Urinary bladder (tissue), 4 donors: ENCODE data around the gene SMNDC1. TPM values are rescaled to one million over a fixed set of nuclear protein-coding genes. Genes with fewer than 3 reads are reported as not detected.

Experiments used
- DNase-seq: peaks from one replicate; pipeline ENCODE4 v3.0.0-alpha.2; 2015; ENCODE audit errors: extremely low spot score
- H3K27ac ChIP-seq: one replicate; pipeline ENCODE4 v1.5.1; 2013; ENCODE audit warnings: low read depth, mild to moderate bottlenecking, moderate library complexity
- H3K36me3 ChIP-seq: one replicate; pipeline ENCODE4 v1.6.1; 2013; ENCODE audit warnings: mild to moderate bottlenecking, moderate library complexity; ENCODE audit not compliant: insufficient read depth
- H3K4me1 ChIP-seq: one replicate; pipeline ENCODE4 v1.6.1; 2013; ENCODE audit warnings: mild to moderate bottlenecking, moderate library complexity; ENCODE audit not compliant: insufficient read depth
- H3K4me3 ChIP-seq: one replicate; pipeline ENCODE4 v1.5.1; 2013; ENCODE audit warnings: low read depth, low read length
- WGBS: extraction: QIAGEN DNeasy Blood & Tissue Kit; methylation state at CpG from one replicate; pipeline ENCODE4 v1.1.7; 2013; 5-methylcytosine and 5-hydroxymethylcytosine counted together
- polyA plus RNA-seq: library from polyadenylated mRNA; stranded (reverse); fragments of 200-250 nt; gene quantifications from one replicate; pipeline ENCODE4 v1.2.3, GENCODE V29; 2013
- total RNA-seq: library from RNA; depleted of rRNA; stranded (reverse); fragments of >200 nt; gene quantifications from one replicate; pipeline ENCODE4 v1.2.3, GENCODE V29; 2014
- donor health status: healthy with polysubstance abuse.
- donor health status: healthy.

Gene SMNDC1
- total and polyA plus RNA-seq, 2 donors = 17.0 to 21.5 TPM

GRCh38 chr10:110321869-110322620 is 17.3 kb upstream of the SMNDC1 start:
- DNase-seq = no peak
- no peak overlapping the region for H3K27ac ChIP-seq
- 86% methylated on average over 6 of the region's 6 CpGs for WGBS
- no peaks in the 10 kb centered on the region for H3K36me3 ChIP-seq
- no peaks in the 10 kb centered on the region for H3K4me1 ChIP-seq
- no peak overlapping the region for H3K4me3 ChIP-seq

- H3K27ac ChIP-seq = no peak overlapping the region
- no peaks in the 10 kb centered on the region for H3K4me1 ChIP-seq
- DNase-seq = no peak
- WGBS = 86% methylated on average over 15 of the region's 15 CpGs
- no peak overlapping the region for H3K4me3 ChIP-seq
- no peaks in the 10 kb centered on the region for H3K36me3 ChIP-seq
Measured at GRCh38 chr10:110317866-110318850, 13.4 kb upstream of the SMNDC1 start.

DNA sequence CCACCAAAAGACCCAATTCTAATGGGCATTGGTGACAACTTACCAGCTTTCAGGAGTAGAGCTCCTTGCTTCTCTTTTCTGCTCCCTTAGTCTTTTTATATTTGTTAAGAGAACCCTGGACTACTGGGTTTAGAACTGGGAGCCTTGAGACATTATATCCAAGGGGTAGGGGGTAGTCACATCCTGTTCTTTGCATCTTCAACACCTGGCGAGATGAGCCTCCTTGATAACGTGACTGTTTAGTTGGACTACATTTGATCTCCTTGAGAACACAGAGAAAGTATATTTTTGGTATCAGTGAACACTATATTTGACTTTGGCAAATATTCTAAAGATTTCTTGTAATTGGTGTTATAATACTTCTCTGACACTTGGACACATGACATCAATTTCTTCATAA is 9.0 kb upstream of the SMNDC1 start:
- Histone ChIP-seq H3K4me1 (no peaks in the 10 kb centered on the region), H3K4me3 (no peak overlapping the region), H3K36me3 (no peaks in the 10 kb centered on the region), H3K27ac (no peak overlapping the region)
- DNase-seq = no peak
- WGBS = 65% methylated on average over 2 of the region's 2 CpGs

GRCh38 chr10:110312206-110312605 is 7.5 kb upstream of the SMNDC1 start:
- DNase-seq = no peak
- WGBS = 55% methylated on average over 2 of the region's 2 CpGs
- no peaks in the 10 kb centered on the region for H3K36me3 ChIP-seq
- H3K4me3 ChIP-seq = no peak overlapping the region
- H3K4me1 ChIP-seq = no peaks in the 10 kb centered on the region
- no peak overlapping the region for H3K27ac ChIP-seq

DNA sequence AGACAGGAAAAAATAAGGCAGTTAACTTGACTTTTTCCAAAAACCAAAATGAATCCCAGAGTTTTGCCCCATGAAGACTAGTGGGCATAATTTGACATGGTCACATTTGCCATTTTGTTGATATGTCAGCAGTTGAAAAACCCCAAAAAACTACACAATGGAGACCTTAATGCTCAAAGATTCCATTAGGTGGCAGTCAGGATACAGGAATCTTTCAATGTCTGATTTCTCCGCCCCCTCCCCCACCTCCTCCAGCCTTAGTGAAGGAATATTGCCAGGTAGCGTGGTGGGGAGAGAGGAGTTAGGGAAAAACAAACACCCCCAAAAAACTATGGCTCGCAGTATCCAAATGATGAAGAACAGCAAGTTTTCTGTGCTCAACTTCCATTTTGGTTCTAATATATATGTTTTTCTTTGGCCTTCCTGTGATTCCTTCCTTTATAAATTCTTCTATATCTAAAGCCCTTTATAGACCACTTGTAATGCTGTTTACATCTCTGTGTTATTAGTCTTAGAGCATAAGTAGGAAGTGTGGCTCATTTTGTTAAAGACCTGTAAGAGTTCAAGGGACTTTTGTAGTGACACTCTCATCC is 6.7 kb upstream of the SMNDC1 start:
- Histone ChIP-seq H3K27ac (no peak overlapping the region), H3K4me1 (no peaks in the 10 kb centered on the region), H3K36me3 (no peaks in the 10 kb centered on the region), H3K4me3 (no peak overlapping the region)
- WGBS = 1% methylated on average over 3 of the region's 3 CpGs
- DNase-seq = peak; percentile 48

DNA sequence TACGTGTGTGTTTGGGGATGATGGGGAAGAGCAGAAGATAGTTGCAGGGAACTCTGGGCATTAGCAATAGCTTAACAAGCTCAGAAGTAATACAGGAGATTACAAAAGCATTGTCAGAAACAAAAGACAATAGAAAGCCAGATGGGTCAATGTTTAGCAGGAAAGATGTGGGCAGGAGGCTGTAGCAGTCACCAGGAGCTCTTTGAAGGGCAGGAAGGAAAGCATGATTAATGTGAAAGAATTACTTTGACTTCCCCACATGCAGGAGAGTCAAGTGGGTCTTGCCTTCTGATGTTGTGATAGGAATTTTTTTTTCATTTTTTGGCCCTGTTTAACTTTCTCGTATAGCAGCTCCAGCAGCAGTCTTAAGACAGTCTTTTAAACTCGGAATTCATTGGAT is 6.0 kb upstream of the SMNDC1 start:
- 33% methylated on average over 3 of the region's 3 CpGs for WGBS
- no peak overlapping the region for H3K27ac ChIP-seq
- no peak for DNase-seq
- no peaks in the 10 kb centered on the region for H3K36me3 ChIP-seq
- H3K4me3 ChIP-seq = no peak overlapping the region
- no peaks in the 10 kb centered on the region for H3K4me1 ChIP-seq

DNA sequence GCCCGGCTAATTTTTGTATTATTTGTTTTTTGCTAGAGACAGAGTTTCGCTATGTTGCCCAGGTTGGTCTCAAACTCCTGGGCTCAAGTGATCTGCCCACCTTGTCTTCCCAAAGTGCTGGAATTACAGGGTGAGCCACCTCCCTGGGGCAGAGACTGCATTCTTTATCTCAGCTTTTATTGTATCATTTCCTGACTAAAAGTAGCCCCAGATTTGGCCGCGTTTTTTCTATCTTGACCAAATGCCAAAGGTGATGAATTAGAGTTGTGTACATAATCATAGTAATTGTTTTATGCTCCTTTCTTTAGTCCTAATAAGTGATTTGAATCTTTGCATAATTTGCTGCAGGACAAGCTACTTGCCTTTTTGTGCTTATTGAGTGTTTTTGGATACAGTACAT is 3.1 kb upstream of the SMNDC1 start:
- 54% methylated on average over 4 of the region's 4 CpGs for WGBS
- Histone ChIP-seq H3K36me3 (no peaks in the 10 kb centered on the region), H3K4me1 (no peaks in the 10 kb centered on the region), H3K27ac (no peak overlapping the region), H3K4me3 (no peak overlapping the region)
- no peak for DNase-seq

DNA sequence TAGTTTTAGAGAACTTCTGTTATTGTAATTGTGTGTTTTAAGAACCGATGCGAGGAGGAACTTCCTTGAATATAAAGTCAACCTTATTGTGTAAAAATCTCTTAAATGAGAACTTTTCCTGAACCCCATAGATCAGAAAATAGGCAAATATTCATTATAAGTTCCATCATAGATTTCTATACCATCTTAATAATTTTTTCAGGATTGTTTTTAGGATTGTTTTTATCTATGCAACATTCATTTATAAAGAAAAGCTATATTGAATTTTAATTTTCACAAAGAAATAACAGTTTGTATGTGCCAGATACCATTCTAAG is 1.7 kb upstream of the SMNDC1 start:
- no peak for DNase-seq
- no peak overlapping the region for H3K27ac ChIP-seq
- 15% methylated on average over 2 of the region's 2 CpGs for WGBS
- H3K4me1 ChIP-seq = no peaks in the 10 kb centered on the region
- no peak overlapping the region for H3K4me3 ChIP-seq
- no peaks in the 10 kb centered on the region for H3K36me3 ChIP-seq

DNA sequence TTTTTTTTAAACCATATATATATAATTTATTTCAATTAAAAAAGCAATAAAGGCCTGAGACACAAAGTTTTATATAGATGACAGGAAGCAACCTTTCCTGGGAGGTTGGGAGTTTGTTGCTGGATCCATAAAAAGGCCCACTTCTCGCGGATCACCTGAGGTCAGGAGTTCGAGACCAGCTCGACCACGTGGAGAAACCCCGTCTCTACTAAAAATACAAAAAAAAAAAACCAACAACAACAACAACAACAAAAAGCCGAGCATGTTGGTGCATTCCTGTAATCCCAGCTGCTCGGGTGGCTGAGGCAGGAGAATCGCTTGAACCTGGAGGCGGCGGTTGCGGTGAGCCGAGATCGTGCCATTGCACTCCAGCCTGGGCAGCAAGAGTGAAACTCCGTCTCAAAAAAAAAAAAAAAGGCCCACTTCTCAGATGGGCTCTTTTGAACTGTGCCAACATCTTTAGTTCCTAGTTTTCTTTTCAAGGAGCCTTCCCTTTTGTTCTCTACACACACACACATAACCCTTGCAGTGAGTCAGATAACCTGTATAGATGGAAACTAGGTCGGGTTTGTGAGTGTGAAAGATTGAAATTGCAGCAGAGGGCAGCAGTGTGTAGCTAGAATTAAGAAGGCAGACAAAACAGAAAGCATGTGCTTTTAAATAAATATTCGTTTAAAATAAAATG is 1.2 kb upstream of the SMNDC1 start:
- H3K36me3 ChIP-seq = no peaks in the 10 kb centered on the region
- DNase-seq = peak; percentile 56
- H3K27ac ChIP-seq = no peak overlapping the region
- 68% methylated on average over 17 of the region's 17 CpGs for WGBS
- H3K4me1 ChIP-seq = no peaks in the 10 kb centered on the region
- no peak overlapping the region for H3K4me3 ChIP-seq

DNA sequence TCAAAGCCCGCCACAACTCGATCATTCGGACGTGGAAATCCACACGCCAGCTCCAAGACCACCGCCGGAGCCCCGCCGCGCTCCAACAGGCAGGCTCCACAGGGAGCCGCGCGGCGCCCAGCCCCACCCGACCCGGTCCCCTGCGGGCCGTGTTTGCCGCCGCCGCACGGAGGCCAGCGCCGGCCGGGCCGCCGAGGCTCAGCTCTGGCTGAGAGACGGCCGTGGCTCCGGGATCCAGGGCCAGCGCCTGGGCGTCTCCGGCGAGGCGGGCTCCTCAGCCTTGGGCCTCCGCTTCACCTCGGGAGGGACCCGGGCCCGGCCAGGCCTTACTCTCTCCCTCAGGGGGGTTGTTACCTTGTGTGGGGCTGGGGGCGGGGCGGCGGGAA is 333 bp downstream of the SMNDC1 start:
- Histone ChIP-seq H3K4me3 (peak overlapping the region; percentile 97), H3K36me3 (peaks cover 2% of the 10 kb centered on the region), H3K27ac (peak overlapping the region; percentile 69), H3K4me1 (no peaks in the 10 kb centered on the region)
- DNase-seq = no peak
- under 1% methylated on average over 42 of the region's 42 CpGs for WGBS

GRCh38 chr10:110303681-110304080 is 1.0 kb downstream of the SMNDC1 start:
- DNase-seq = no peak
- 8% methylated on average over 4 of the region's 4 CpGs for WGBS
- Histone ChIP-seq H3K27ac (no peak overlapping the region), H3K4me1 (no peaks in the 10 kb centered on the region), H3K36me3 (peaks cover 2% of the 10 kb centered on the region), H3K4me3 (peak overlapping the region; percentile 97)

- Histone ChIP-seq H3K4me3 (no peak overlapping the region), H3K4me1 (no peaks in the 10 kb centered on the region), H3K27ac (no peak overlapping the region), H3K36me3 (peaks cover 7% of the 10 kb centered on the region)
- WGBS = 37% methylated on average over 5 of the region's 5 CpGs
- no peak for DNase-seq
Measured at GRCh38 chr10:110300486-110300986, 4.2 kb downstream of the SMNDC1 start.

GRCh38 chr10:110296966-110297365 is 7.8 kb downstream of the SMNDC1 start:
- H3K36me3 ChIP-seq = peaks cover 7% of the 10 kb centered on the region

More at GRCh38 chr10:110296966-110297365, 7.8 kb downstream of the SMNDC1 start:
- Histone ChIP-seq H3K4me1 (no peaks in the 10 kb centered on the region), H3K4me3 (no peak overlapping the region), H3K27ac (no peak overlapping the region)
- DNase-seq = no peak
- WGBS = 87% methylated on average over 1 of the region's 1 CpG
